ENCODE measurements around the gene KIF2A.

- no peak for TF ChIP-seq NFXL1 (CRISPR knock-in tag; IDR thresholded peaks at IDR 0.05)
- no peak for TF ChIP-seq SP1 (CRISPR knock-in tag; IDR thresholded peaks at IDR 0.05)
- TF ChIP-seq MAFG (tag; conservative IDR thresholded peaks at IDR 0.05): no peak
- TF ChIP-seq CTCF (IDR thresholded peaks at IDR 0.05 in 2 of 3, conservative IDR thresholded peaks at IDR 0.05 in 1 of 3; ENCODE audit: insufficient read depth in 2 of 3, low read depth in 1 of 3, low read length in 3 of 3): no peak
- TF ChIP-seq ZNF3 (CRISPR knock-in tag; IDR thresholded peaks at IDR 0.05): no peak
- no peak for TF ChIP-seq ETS1 (conservative IDR thresholded peaks at IDR 0.05; ENCODE audit: control insufficient read depth, low read depth, low read length)
- TF ChIP-seq, protein P1, sequence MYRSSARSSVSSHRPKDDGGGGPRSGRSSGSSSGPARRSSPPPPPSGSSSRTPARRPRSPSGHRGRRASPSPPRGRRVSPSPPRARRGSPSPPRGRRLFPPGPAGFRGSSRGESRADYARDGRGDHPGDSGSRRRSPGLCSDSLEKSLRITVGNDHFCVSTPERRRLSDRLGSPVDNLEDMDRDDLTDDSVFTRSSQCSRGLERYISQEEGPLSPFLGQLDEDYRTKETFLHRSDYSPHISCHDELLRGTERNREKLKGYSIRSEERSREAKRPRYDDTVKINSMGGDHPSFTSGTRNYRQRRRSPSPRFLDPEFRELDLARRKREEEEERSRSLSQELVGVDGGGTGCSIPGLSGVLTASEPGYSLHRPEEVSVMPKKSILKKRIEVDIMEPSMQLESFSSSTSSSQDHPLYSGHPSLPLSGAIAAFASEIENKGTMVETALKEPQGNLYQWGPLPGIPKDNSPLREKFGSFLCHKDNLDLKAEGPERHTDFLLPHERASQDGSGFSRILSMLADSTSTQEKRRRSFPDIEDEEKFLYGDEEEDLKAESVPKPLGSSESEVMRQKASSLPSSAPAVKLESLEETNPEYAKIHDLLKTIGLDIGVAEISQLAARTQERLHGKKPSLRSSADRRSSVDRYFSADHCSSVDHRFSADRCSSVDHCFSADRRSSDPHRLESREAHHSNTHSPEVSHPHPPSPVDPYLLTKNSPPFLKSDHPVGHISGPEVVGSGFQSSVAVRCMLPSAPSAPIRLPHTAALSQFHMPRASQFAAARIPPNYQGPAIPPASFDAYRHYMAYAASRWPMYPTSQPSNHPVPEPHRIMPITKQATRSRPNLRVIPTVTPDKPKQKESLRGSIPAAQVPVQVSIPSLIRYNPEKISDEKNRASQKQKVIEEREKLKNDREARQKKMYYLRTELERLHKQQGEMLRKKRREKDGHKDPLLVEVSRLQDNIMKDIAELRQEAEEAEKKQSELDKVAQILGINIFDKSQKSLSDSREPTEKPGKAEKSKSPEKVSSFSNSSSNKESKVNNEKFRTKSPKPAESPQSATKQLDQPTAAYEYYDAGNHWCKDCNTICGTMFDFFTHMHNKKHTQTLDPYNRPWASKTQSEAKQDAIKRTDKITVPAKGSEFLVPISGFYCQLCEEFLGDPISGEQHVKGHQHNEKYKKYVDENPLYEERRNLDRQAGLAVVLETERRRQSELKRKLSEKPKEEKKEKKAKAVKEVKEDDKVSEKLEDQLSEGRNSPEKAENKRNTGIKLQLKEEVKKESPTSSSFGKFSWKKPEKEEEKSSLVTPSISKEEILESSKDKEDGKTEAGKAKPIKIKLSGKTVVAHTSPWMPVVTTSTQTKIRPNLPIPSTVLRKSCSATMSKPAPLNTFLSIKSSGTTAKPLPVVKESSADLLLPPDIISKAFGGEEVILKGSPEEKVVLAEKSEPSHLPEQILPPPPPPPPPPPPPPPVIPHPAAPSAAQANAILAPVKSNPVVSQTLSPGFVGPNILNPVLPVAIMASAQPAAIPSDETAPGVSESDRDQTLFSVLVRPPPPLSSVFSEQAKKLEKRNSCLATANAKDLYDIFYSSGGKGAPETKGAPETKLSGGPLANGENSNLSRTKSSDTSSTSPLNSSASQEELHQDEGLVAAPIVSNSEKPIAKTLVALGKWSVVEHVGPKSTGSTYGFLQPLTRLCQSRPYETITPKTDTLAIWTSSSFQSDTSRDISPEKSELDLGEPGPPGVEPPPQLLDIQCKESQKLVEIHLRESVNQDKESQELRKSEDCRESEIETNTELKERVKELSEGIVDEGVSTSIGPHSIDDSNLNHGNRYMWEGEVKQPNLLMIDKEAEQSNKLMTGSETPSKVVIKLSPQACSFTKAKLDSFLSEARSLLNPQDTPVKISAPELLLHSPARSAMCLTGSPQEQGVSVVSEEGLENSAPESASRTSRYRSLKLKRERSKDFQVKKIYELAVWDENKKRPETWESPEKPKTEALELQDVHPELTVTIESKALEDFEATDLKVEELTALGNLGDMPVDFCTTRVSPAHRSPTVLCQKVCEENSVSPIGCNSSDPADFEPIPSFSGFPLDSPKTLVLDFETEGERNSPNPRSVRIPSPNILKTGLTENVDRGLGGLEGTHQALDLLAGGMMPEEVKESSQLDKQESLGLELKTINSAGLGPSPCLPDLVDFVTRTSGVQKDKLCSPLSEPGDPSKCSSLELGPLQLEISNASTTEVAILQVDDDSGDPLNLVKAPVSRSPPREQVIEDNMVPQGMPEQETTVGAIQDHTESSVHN (IDR thresholded peaks at IDR 0.05; ENCODE audit: borderline replicate concordance in 1 of 2, low read depth in 1 of 2): no peak
- no peak for TF ChIP-seq FOS (IDR thresholded peaks at IDR 0.05; ENCODE audit: extremely low read depth, insufficient read length)
- no peak for TF ChIP-seq USF1 (CRISPR knock-in tag; IDR thresholded peaks at IDR 0.05)
- TF ChIP-seq PYGO2 (tag; IDR thresholded peaks at IDR 0.05): no peak
These were observed 35.0 kb downstream of the KIF2A start for GRCh38 chr5:62340979-62341378.
